Measurements from ENCODE around the gene COL9A1.

Gene COL9A1

GRCh38 chr6:70285201-70285600 lies 17.7 kb downstream of the COL9A1 start:
- Histone ChIP-seq H3K9me3 (no peaks in the 10 kb centered on the region), H3K4me1 (ENCODE audit: control insufficient read depth in 1 of 2, insufficient read depth in 1 of 2, low read depth in 1 of 2, low read length in 1 of 2) (no peaks in the 10 kb centered on the region), H3K27ac (no peak overlapping the region), H3K4me3 (ENCODE audit: low read depth in 1 of 2, low read length in 1 of 2) (no peak overlapping the region), H3K27me3 (peaks cover 63% of the 10 kb centered on the region), H3K36me3 (no peaks in the 10 kb centered on the region)
- TF ChIP-seq, protein P1, sequence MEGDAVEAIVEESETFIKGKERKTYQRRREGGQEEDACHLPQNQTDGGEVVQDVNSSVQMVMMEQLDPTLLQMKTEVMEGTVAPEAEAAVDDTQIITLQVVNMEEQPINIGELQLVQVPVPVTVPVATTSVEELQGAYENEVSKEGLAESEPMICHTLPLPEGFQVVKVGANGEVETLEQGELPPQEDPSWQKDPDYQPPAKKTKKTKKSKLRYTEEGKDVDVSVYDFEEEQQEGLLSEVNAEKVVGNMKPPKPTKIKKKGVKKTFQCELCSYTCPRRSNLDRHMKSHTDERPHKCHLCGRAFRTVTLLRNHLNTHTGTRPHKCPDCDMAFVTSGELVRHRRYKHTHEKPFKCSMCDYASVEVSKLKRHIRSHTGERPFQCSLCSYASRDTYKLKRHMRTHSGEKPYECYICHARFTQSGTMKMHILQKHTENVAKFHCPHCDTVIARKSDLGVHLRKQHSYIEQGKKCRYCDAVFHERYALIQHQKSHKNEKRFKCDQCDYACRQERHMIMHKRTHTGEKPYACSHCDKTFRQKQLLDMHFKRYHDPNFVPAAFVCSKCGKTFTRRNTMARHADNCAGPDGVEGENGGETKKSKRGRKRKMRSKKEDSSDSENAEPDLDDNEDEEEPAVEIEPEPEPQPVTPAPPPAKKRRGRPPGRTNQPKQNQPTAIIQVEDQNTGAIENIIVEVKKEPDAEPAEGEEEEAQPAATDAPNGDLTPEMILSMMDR (IDR thresholded peaks at IDR 0.05) = no peak

- TF ChIP-seq, protein P1 (IDR thresholded peaks at IDR 0.05) = no peak
- Histone ChIP-seq H3K4me1 (ENCODE audit: control insufficient read depth in 1 of 2, insufficient read depth in 1 of 2, low read depth in 1 of 2, low read length in 1 of 2) (no peaks in the 10 kb centered on the region), H3K4me3 (ENCODE audit: low read depth in 1 of 2, low read length in 1 of 2) (no peak overlapping the region), H3K9me3 (no peaks in the 10 kb centered on the region), H3K36me3 (no peaks in the 10 kb centered on the region), H3K27me3 (peaks cover 73% of the 10 kb centered on the region), H3K27ac (no peak overlapping the region)
These were observed 19.9 kb downstream of the COL9A1 start for GRCh38 chr6:70282919-70283461.

GRCh38 chr6:70282312-70282918 lies 20.5 kb downstream of the COL9A1 start:
- Histone ChIP-seq H3K4me3 (ENCODE audit: low read depth in 1 of 2, low read length in 1 of 2) (no peak overlapping the region), H3K27ac (no peak overlapping the region), H3K9me3 (no peaks in the 10 kb centered on the region)

DNA sequence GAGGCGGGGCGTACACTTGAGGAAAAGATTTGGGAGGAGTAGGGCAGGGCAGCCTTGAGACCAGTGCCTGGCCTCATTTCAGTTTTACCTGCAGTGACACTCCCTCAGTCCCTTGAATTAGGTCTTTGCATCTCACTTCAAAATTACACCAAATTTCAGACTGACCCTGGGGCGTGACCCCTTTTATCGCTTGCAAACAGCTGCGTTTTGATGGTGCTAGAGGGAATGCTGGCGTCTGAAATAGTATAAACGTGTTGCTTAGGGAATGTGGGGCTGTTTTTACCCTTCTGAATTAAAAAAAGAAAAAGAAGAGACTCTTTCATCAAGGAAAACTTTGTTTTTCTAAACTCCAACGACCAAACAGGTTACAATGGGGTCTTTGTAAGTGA lies 21.0 kb downstream of the COL9A1 start:
- Histone ChIP-seq H3K36me3 (no peaks in the 10 kb centered on the region), H3K9me3 (no peaks in the 10 kb centered on the region), H3K27me3 (peaks cover 72% of the 10 kb centered on the region), H3K4me1 (ENCODE audit: control insufficient read depth in 1 of 2, insufficient read depth in 1 of 2, low read depth in 1 of 2, low read length in 1 of 2) (no peaks in the 10 kb centered on the region), H3K4me3 (ENCODE audit: low read depth in 1 of 2, low read length in 1 of 2) (no peak overlapping the region), H3K27ac (no peak overlapping the region)
- TF ChIP-seq, protein P1 (IDR thresholded peaks at IDR 0.05) = no peak

More at GRCh38 chr6:70282312-70282918, 20.5 kb downstream of the COL9A1 start:
- Histone ChIP-seq H3K27me3 (peaks cover 73% of the 10 kb centered on the region), H3K4me1 (ENCODE audit: control insufficient read depth in 1 of 2, insufficient read depth in 1 of 2, low read depth in 1 of 2, low read length in 1 of 2) (no peaks in the 10 kb centered on the region), H3K36me3 (no peaks in the 10 kb centered on the region)
- TF ChIP-seq, protein P1 (IDR thresholded peaks at IDR 0.05) = no peak

GRCh38 chr6:70280400-70280853 lies 22.5 kb downstream of the COL9A1 start:
- H3K27me3 ChIP-seq = peaks cover 62% of the 10 kb centered on the region
- H3K9me3 ChIP-seq = no peaks in the 10 kb centered on the region
- no peaks in the 10 kb centered on the region for H3K36me3 ChIP-seq
- TF ChIP-seq, protein P1 (IDR thresholded peaks at IDR 0.05) = no peak
- H3K4me3 ChIP-seq (ENCODE audit: low read depth in 1 of 2, low read length in 1 of 2) = no peak overlapping the region
- H3K27ac ChIP-seq = no peak overlapping the region
- no peaks in the 10 kb centered on the region for H3K4me1 ChIP-seq (ENCODE audit: control insufficient read depth in 1 of 2, insufficient read depth in 1 of 2, low read depth in 1 of 2, low read length in 1 of 2)
